Naive thymus-derived CD8-positive, alpha-beta T cell (primary cell): Measurements from ENCODE around the gene SCUBE2. TPM values are rescaled to one million over a fixed set of nuclear protein-coding genes. Genes with fewer than 3 reads are reported as not detected.
"Not testable (repeated sequence)": the region's sequence is repeated elsewhere in the genome, so short reads cannot be mapped to it uniquely, and the experiment has no call there.

Experiments
- ATAC-seq, 2 donors: fragments of 150-1000 bp; cut with Tn5 transposase in 1 of 2; sonication (Bioruptor Pico), chemical (Tn5 transposase) in 1 of 2; 1 replicate in 1 of 2; 2 replicates in 1 of 2; pipeline ENCODE4 v1.10.0; 2021; ENCODE audit warnings: mild to moderate bottlenecking in 2 of 2, moderate library complexity in 2 of 2
- POLR2A ChIA-PET: fragments of 350-600 bp; sonication (Branson Sonifier 250); formaldehyde crosslinking; loops from one replicate; lab custom pipeline; 2021; ENCODE audit warnings: antibody characterized with exemption; lab: Charles Lee
- DNase-seq, 10 donors: peaks; one replicate each; pipeline versions ENCODE4 v3.0.0 to v3.0.0-alpha.2; 2020 to 2022
- H3K27ac Mint-ChIP-seq, 10 donors: one replicate each; pipeline ENCODE4 v1.8.0; 2020 to 2022; ENCODE audit warnings: mild to moderate bottlenecking in 10 of 10, mixed read lengths in 10 of 10, moderate library complexity in 4 of 10, inconsistent platforms in 1 of 10
- H3K27me3 Mint-ChIP-seq, 5 donors: one replicate each; pipeline ENCODE4 v1.8.0; 2021 to 2022; ENCODE audit warnings: mixed read lengths in 5 of 5
- H3K36me3 Mint-ChIP-seq, 3 donors: one replicate each; pipeline ENCODE4 v1.8.0; 2020 to 2022; ENCODE audit warnings: mixed read lengths in 3 of 3, mild to moderate bottlenecking in 2 of 3, inconsistent platforms in 1 of 3
- H3K4me1 Mint-ChIP-seq, 4 donors: one replicate each; pipeline ENCODE4 v1.8.0; 2021 to 2022; ENCODE audit warnings: mixed read lengths in 4 of 4
- H3K4me3 Mint-ChIP-seq, 10 donors: one replicate each; pipeline ENCODE4 v1.8.0; 2020 to 2022; ENCODE audit warnings: mild to moderate bottlenecking in 10 of 10, mixed read lengths in 10 of 10, moderate library complexity in 6 of 10, inconsistent platforms in 1 of 10
- H3K9me3 Mint-ChIP-seq, 9 donors: one replicate each; pipeline ENCODE4 v1.8.0; 2020 to 2022; ENCODE audit warnings: mixed read lengths in 9 of 9, mild to moderate bottlenecking in 3 of 9, inconsistent platforms in 1 of 9, moderate library complexity in 1 of 9
- microRNA-seq: library from miRNA; unstranded; fragments of <30 nt; microRNA quantifications from one replicate; pipeline ENCODE4 v1.2.0, GENCODE V29; 2022; ENCODE audit warnings: borderline microRNAs expressed
- polyA plus RNA-seq, 3 donors: library from polyadenylated mRNA; unstranded; fragments of 300-500 nt; fragmentation: Illumina TruSeq; gene quantifications; one replicate each; pipeline ENCODE4 v1.2.3, GENCODE V29; 2021
- total RNA-seq, 8 experiments: library from RNA in 2 of 8; stranded (reverse) in 2 of 8; gene quantifications; one replicate each; pipeline ENCODE4 v1.2.3 and lab custom pipeline; 2021 to 2026

SCUBE2 gene
- total and polyA plus RNA-seq, 5 experiments from 2014 or later = 0.96 TPM; not detected in 4

- Mint-ChIP-seq H3K4me3 (no peak overlapping the region), H3K27ac (no peak overlapping the region), H3K9me3 (no peaks in the 10 kb centered on the region), H3K27me3 (peaks cover 0 to 6% (median 3%) of the 10 kb centered on the region in 5 donors), H3K4me1 (no peaks in the 10 kb centered on the region), H3K36me3 (no peaks in the 10 kb centered on the region)
- POLR2A ChIA-PET = interaction anchor here (1.1 kb wide), 1 partner anchor 19 kb away, joined by 3 read pairs; the partner anchor contains the start of gene TMEM9B
- DNase-seq (no peak), ATAC-seq (no peak)
Observed at GRCh38 chr11:8983552-8983951, 107.8 kb downstream of the SCUBE2 start.

- POLR2A ChIA-PET = no interaction called here
- Mint-ChIP-seq H3K4me1 (no peaks in the 10 kb centered on the region), H3K36me3 (no peaks in the 10 kb centered on the region), H3K27me3 (no peaks in the 10 kb centered on the region), H3K9me3 (no peaks in the 10 kb centered on the region), H3K27ac (no peak overlapping the region), H3K4me3 (no peak overlapping the region)
- no peak for ATAC-seq
- DNase-seq = no peak
Observed at GRCh38 chr11:8980485-8980884, 110.9 kb downstream of the SCUBE2 start.

GRCh38 chr11:8979365-8979764 lies 112.0 kb downstream of the SCUBE2 start:
- H3K4me3 Mint-ChIP-seq, H3K27me3 Mint-ChIP-seq, H3K36me3 Mint-ChIP-seq, H3K9me3 Mint-ChIP-seq, H3K27ac Mint-ChIP-seq, H3K4me1 Mint-ChIP-seq, ATAC-seq, POLR2A ChIA-PET, DNase-seq: not testable (repeated sequence)

- no peak overlapping the region for H3K4me3 Mint-ChIP-seq
- peak overlapping the region in 1 of 10 donors; percentile 21 for H3K27ac Mint-ChIP-seq
- no peak for ATAC-seq
- no peak for DNase-seq
- POLR2A ChIA-PET = interaction anchor here (0.6 kb wide), 1 partner anchor 298 kb away, joined by 3 read pairs; no protein-coding TSS in a partner anchor
- H3K36me3 Mint-ChIP-seq = peaks cover 0 to 14% (median 0%) of the 10 kb centered on the region in 3 donors
- no peaks in the 10 kb centered on the region for H3K9me3 Mint-ChIP-seq
- no peaks in the 10 kb centered on the region for H3K27me3 Mint-ChIP-seq
- no peaks in the 10 kb centered on the region for H3K4me1 Mint-ChIP-seq
Observed at GRCh38 chr11:8973121-8973520, 118.3 kb downstream of the SCUBE2 start.

GRCh38 chr11:8971924-8972316 lies 119.5 kb downstream of the SCUBE2 start:
- Mint-ChIP-seq H3K9me3 (no peaks in the 10 kb centered on the region), H3K27me3 (no peaks in the 10 kb centered on the region), H3K4me3 (no peak overlapping the region), H3K36me3 (peaks cover 0 to 23% (median 0%) of the 10 kb centered on the region in 3 donors), H3K27ac (no peak overlapping the region), H3K4me1 (peaks cover 0 to under 1% (median 0%) of the 10 kb centered on the region in 4 donors)
- DNase-seq (no peak), ATAC-seq (no peak)
- POLR2A ChIA-PET = interaction anchor here (1.1 kb wide), 2 partner anchors 8 to 11 kb away, joined by 3 to 4 read pairs; partner anchors contain the start of gene TMEM9B

GRCh38 chr11:8971196-8971923 lies 120.0 kb downstream of the SCUBE2 start:
- no peak overlapping the region for H3K4me3 Mint-ChIP-seq
- H3K9me3 Mint-ChIP-seq = no peaks in the 10 kb centered on the region
- no peak for DNase-seq
- H3K36me3 Mint-ChIP-seq = peaks cover 0 to 24% (median 0%) of the 10 kb centered on the region in 3 donors
- H3K27ac Mint-ChIP-seq = no peak overlapping the region
- POLR2A ChIA-PET = interaction anchor here (1.1 kb wide), 2 partner anchors 8 to 10 kb away, joined by 3 to 4 read pairs; partner anchors contain the start of gene TMEM9B
- ATAC-seq = no peak
- peaks cover 0 to 2% (median under 1%) of the 10 kb centered on the region in 4 donors for H3K4me1 Mint-ChIP-seq
- H3K27me3 Mint-ChIP-seq = no peaks in the 10 kb centered on the region

Small RNA genes within 50 kb of the gene (microRNA-seq; reads per million reads assigned to microRNA genes)
- gene MIR5691 = not detected

Other genes with a start within 250 kb of the SCUBE2 start
- gene AKIP1, start 180.4 kb downstream of the SCUBE2 start, total RNA-seq = 10 to 100 TPM; 17.1 to 17.6 TPM
- 10 to 100 TPM; 14.9 to 18.0 (median 15.7) TPM for gene AKIP1, start 180.4 kb downstream of the SCUBE2 start, polyA plus RNA-seq
- gene C11orf16, start 158.7 kb downstream of the SCUBE2 start, total RNA-seq = not detected
- gene C11orf16, start 158.7 kb downstream of the SCUBE2 start, polyA plus RNA-seq = under 1 TPM in 1 of 3 donors, not detected in 2; 0.09 TPM
- not detected for gene ASCL3, start 148.6 kb downstream of the SCUBE2 start, total RNA-seq
- not detected for gene ASCL3, start 148.6 kb downstream of the SCUBE2 start, polyA plus RNA-seq
- gene TMEM9B, start 127.2 kb downstream of the SCUBE2 start, total RNA-seq = 10 to 100 TPM; 31.6 to 32.7 TPM
- 100 to 1,000 TPM in 1 of 3 donors, 10 to 100 TPM in 2; 80.3 to 103 (median 90.6) TPM for gene TMEM9B, start 127.2 kb downstream of the SCUBE2 start, polyA plus RNA-seq
- gene NRIP3, start 87.6 kb downstream of the SCUBE2 start, total RNA-seq = under 1 TPM; 0.34 to 0.96 TPM
- gene NRIP3, start 87.6 kb downstream of the SCUBE2 start, polyA plus RNA-seq = under 1 TPM in 1 of 3 donors, not detected in 2; 0.53 TPM
- 100 to 1,000 TPM; 119 to 122 TPM for gene DENND5A, start 173.8 kb upstream of the SCUBE2 start, total RNA-seq
- gene DENND5A, start 173.8 kb upstream of the SCUBE2 start, polyA plus RNA-seq = 10 to 100 TPM; 26.4 to 65.3 (median 33.5) TPM
- gene TMEM41B, start 223.0 kb upstream of the SCUBE2 start, total RNA-seq = 10 to 100 TPM; 78.6 to 84.9 TPM
- gene TMEM41B, start 223.0 kb upstream of the SCUBE2 start, polyA plus RNA-seq = 10 to 100 TPM in 1 of 3 donors, 1 to 10 TPM in 2; 7.4 to 16.3 (median 7.5) TPM